HepG2 (cell line): ENCODE measurements around the gene SERPINB6. TPM values are rescaled to one million over a fixed set of nuclear protein-coding genes. Genes with fewer than 3 reads are reported as not detected.

Source experiments
- CBFB ChIP-seq: sonication (generic); formaldehyde crosslinking; IDR thresholded peaks from 2 replicates; pipeline ENCODE4 v1.4.0; 2020; ENCODE audit warnings: missing genetic modification reagents
- CTCF ChIP-seq: sonication (generic); formaldehyde crosslinking; IDR thresholded peaks from 2 replicates; pipeline ENCODE4 v1.5.0; 2020; ENCODE audit warnings: mild to moderate bottlenecking, missing genetic modification reagents, moderate library complexity
- GABPB1 ChIP-seq: IDR thresholded peaks from 2 replicates; pipeline ENCODE4 v1.6.1; 2016; ENCODE audit warnings: mild to moderate bottlenecking, missing genetic modification reagents, moderate library complexity, missing compliant biosample characterization
- GATAD1 ChIP-seq: IDR thresholded peaks from 2 replicates; pipeline ENCODE4 v1.6.1; 2016; ENCODE audit warnings: missing genetic modification reagents, missing compliant biosample characterization
- GTF2F1 ChIP-seq: fragments of 150-350 bp; IDR thresholded peaks from 2 replicates; pipeline ENCODE4 v1.6.1; 2014; ENCODE audit warnings: low read length
- HOMEZ ChIP-seq: IDR thresholded peaks from 2 replicates; pipeline ENCODE4 v1.6.1; 2016; ENCODE audit warnings: low read depth
- MXD4 ChIP-seq: IDR thresholded peaks from 2 replicates; pipeline ENCODE4 v1.6.1; 2016; ENCODE audit warnings: mild to moderate bottlenecking, missing biosample characterization, missing genetic modification reagents
- MYNN ChIP-seq: sonication (generic); formaldehyde crosslinking; IDR thresholded peaks from 2 replicates; pipeline ENCODE4 v1.4.0; 2020; ENCODE audit warnings: mild to moderate bottlenecking, low read depth, missing genetic modification reagents
- NR2F1 ChIP-seq, 2 experiments: fragments of 450-650 bp in 1 of 2; formaldehyde crosslinking in 1 of 2; IDR thresholded peaks; 2 replicates each; pipeline versions ENCODE4 v1.5.0 to v1.6.1; 2016 to 2020; ENCODE audit warnings: mild to moderate bottlenecking in 1 of 2, missing compliant biosample characterization in 1 of 2, missing genetic modification reagents in 1 of 2, moderate library complexity in 1 of 2
- POGZ ChIP-seq: sonication (generic); formaldehyde crosslinking; IDR thresholded peaks from 2 replicates; pipeline ENCODE4 v1.4.0; 2020; ENCODE audit warnings: mild to moderate bottlenecking, missing genetic modification reagents
- SMAD1 ChIP-seq: sonication (generic); formaldehyde crosslinking; IDR thresholded peaks from 2 replicates; pipeline ENCODE4 v1.4.0; 2020; ENCODE audit warnings: missing genetic modification reagents, low read depth, mild to moderate bottlenecking, borderline replicate concordance
- XRCC5 ChIP-seq: fragments of 200-400 bp; formaldehyde crosslinking; optimal IDR thresholded peaks from 2 replicates; pipeline ENCODE3; 2017; ENCODE audit warnings: mild to moderate bottlenecking, low read length
- ZBTB10 ChIP-seq: sonication (generic); formaldehyde crosslinking; IDR thresholded peaks from 2 replicates; pipeline ENCODE4 v1.4.0; 2020; ENCODE audit warnings: missing genetic modification reagents, borderline replicate concordance
- ZIK1 ChIP-seq: sonication (generic); formaldehyde crosslinking; IDR thresholded peaks from 2 replicates; pipeline ENCODE4 v1.5.0; 2020; ENCODE audit warnings: mild to moderate bottlenecking, low read depth, missing genetic modification reagents, borderline replicate concordance
- ZMAT3 ChIP-seq: sonication (generic); formaldehyde crosslinking; conservative IDR thresholded peaks from 2 replicates; pipeline ENCODE4 v1.7.0; 2021; ENCODE audit warnings: missing genetic modification reagents
- ZNF138 ChIP-seq: sonication (generic); formaldehyde crosslinking; IDR thresholded peaks from 2 replicates; pipeline ENCODE4 v1.5.0; 2020; ENCODE audit warnings: mild to moderate bottlenecking, low read depth, missing genetic modification reagents
- ZNF569 ChIP-seq: sonication (generic); formaldehyde crosslinking; IDR thresholded peaks from 2 replicates; pipeline ENCODE4 v1.5.0; 2020; ENCODE audit warnings: mild to moderate bottlenecking, missing genetic modification reagents, moderate library complexity, borderline replicate concordance
- ZNF652 ChIP-seq: IDR thresholded peaks from 2 replicates; pipeline ENCODE4 v1.6.1; 2016; ENCODE audit warnings: low read depth, borderline replicate concordance
- ZNF709 ChIP-seq: sonication (generic); formaldehyde crosslinking; IDR thresholded peaks from 2 replicates; pipeline ENCODE4 v1.5.0; 2020; ENCODE audit warnings: mild to moderate bottlenecking, missing genetic modification reagents
- ZNF749 ChIP-seq: sonication (generic); formaldehyde crosslinking; IDR thresholded peaks from 2 replicates; pipeline ENCODE4 v1.8.0; 2022; ENCODE audit warnings: mild to moderate bottlenecking, missing genetic modification reagents, moderate library complexity, borderline replicate concordance
- ZNF850 ChIP-seq: sonication (generic); formaldehyde crosslinking; conservative IDR thresholded peaks from 2 replicates; pipeline ENCODE4 v1.9.0; 2021; ENCODE audit warnings: mild to moderate bottlenecking, missing genetic modification reagents
- ZUFSP ChIP-seq: sonication (generic); formaldehyde crosslinking; IDR thresholded peaks from 2 replicates; pipeline ENCODE4 v1.9.0; 2021; ENCODE audit warnings: missing genetic modification reagents, mild to moderate bottlenecking, borderline replicate concordance
- polyA plus RNA-seq, 8 experiments: library from polyadenylated mRNA; depleted of rRNA in 3 of 8; stranded (reverse) in 7 of 8; unstranded in 1 of 8; fragments of >200 nt; fragmentation: Illumina TruSeq in 4 of 8; extraction: Trizol in 4 of 8; gene quantifications; 2 replicates each; pipeline versions ENCODE4 v1.2.1 to v1.2.3, GENCODE V29; 2011 to 2016; ENCODE audit warnings: low read depth in 4 of 8, missing spikeins in 1 of 8, mixed read lengths in 1 of 8; ENCODE audit not compliant: insufficient read depth in 1 of 8
- total RNA-seq, 5 experiments: library from RNA; depleted of rRNA; stranded (reverse); fragments of >200 nt; fragmentation: Illumina TruSeq; extraction: Trizol; gene quantifications; 2 replicates each; pipeline ENCODE4 v1.2.3, GENCODE V29; 2016; ENCODE audit warnings: low read depth in 1 of 5

Gene SERPINB6
- total and polyA plus RNA-seq, 2 of the 13 experiments (the other 11 are each of a cell fraction or from before 2014, with no cell fraction given), result 38.2 to 61.3 TPM

- TF ChIP-seq NR2F1 (CRISPR knock-in tag; IDR thresholded peaks at IDR 0.05), result no peak
- TF ChIP-seq ZNF138, result no peak
- TF ChIP-seq ZMAT3 (CRISPR knock-in tag), result 0 out of 2 replicates have a peak, but pooled peaks have one; percentile 74
- TF ChIP-seq ZNF749, result no peak
- TF ChIP-seq MXD4 (CRISPR knock-in tag), result no peak
- TF ChIP-seq ZNF569 (CRISPR knock-in tag), result no peak
- no peak; the same call in 1 of the 2 replicates for TF ChIP-seq POGZ (CRISPR knock-in tag)
- peak; percentile 21; the same call in 1 of the 2 replicates for TF ChIP-seq HOMEZ (CRISPR knock-in tag)
- TF ChIP-seq ZBTB10 (CRISPR knock-in tag), result no peak
- no peak for TF ChIP-seq CTCF (CRISPR knock-in tag)
- TF ChIP-seq ZNF850 (CRISPR knock-in tag), result no peak
- peak; percentile 96 for TF ChIP-seq GTF2F1
- TF ChIP-seq GABPB1 (CRISPR knock-in tag), result no peak; the same call in 1 of the 2 replicates
- TF ChIP-seq ZNF652, result no peak
- no peak for TF ChIP-seq SMAD1 (CRISPR knock-in tag)
- TF ChIP-seq CBFB (CRISPR knock-in tag), result no peak
- peak; percentile 84; the same call in 1 of the 2 replicates for TF ChIP-seq MYNN
- no peak for TF ChIP-seq ZIK1 (CRISPR knock-in tag)
- TF ChIP-seq GATAD1 (CRISPR knock-in tag), result peak; percentile 65
- no peak for TF ChIP-seq XRCC5
- TF ChIP-seq ZNF709, result no peak
- TF ChIP-seq ZUFSP (CRISPR knock-in tag), result no peak
Observed at GRCh38 chr6:2989332-2990247, 18.2 kb upstream of the SERPINB6 start (continued).
